Measurements from ENCODE around the gene MST1. TPM values are rescaled to one million over a fixed set of nuclear protein-coding genes. Genes with fewer than 3 reads are reported as not detected.

The MST1 gene
- total RNA-seq, 6 donors from 2014 or later = 8.9 to 58.7 (median 18.1) TPM

DNA sequence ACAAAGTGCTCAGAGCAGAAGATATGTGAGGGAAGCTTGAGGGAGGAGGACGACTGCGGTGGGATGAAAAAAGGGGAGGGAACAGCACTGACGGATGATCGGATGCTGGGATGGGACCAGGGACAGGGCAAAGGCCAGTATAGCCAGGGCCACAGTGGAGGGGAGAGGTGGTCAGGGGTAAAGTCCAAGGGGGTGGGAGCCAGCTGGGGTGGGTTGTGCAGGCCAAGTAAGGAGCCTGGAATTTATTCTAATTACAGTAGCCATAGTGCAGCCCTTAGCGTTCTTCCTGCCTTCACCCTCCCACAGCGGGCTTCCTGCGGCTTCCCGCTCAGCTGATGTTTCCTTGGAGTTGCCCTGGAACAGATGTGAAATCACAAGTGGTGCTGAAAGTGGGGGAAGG lies 22.7 kb downstream of the MST1 start:
- Histone ChIP-seq H3K4me3 (no peak overlapping the region), H3K27ac (no peak overlapping the region), H3K9me3 (no peaks in the 10 kb centered on the region), H3K27me3 (no peaks in the 10 kb centered on the region), H3K36me3 (no peaks in the 10 kb centered on the region), H3K4me1 (peaks cover 0 to 5% (median 0%) of the 10 kb centered on the region in 4 donors)
- 55 to 58% methylated on average over 8 of the region's 8 CpGs for WGBS, 2 donors
- TF ChIP-seq POLR2A (IDR thresholded peaks at IDR 0.05) (no peak), EP300 (IDR thresholded peaks at IDR 0.05) (no peak), CTCF (IDR thresholded peaks at IDR 0.05) (no peak), POLR2AphosphoS5 (IDR thresholded peaks at IDR 0.05) (no peak)
- ATAC-seq (ENCODE audit: low FRiP score in 2 of 2) (no peak), DNase-seq (no peak)

DNA sequence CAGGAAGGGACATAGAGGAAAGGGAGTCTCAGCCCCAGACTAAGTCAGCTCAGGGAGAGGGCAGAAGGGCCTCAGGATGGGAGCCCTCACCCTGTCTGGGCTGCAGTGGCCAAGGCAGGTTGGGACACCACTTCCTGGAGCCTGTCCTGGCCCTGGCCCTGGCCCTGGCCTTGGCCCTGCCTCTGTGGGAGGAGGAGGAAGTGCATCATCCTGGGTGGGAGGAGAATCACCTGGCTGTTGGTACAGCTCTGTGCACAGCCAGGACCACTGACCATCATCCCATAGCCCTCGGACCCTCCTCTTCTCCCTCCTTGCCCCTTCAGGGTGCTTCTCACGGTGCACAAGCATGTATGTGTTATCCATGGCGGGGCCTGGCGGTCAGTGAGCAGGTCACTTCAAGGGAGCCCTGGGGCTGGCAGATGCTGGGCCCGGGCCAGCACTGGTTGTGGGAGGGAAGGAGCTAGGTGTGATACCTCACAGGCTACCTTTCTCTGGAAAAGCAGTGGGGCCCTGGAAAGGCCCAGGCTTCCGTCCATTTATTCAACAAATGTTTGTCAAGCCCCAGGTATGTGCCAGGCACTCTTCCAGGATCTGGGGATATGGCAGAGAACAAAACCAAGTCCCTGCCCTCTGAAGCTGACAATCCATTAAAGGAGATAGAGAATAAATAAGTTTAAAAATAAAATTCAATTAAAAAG lies 23.3 kb downstream of the MST1 start:
- TF ChIP-seq CTCF (IDR thresholded peaks at IDR 0.05) = no peak
- TF ChIP-seq POLR2A (IDR thresholded peaks at IDR 0.05) = no peak
- no peak for TF ChIP-seq POLR2AphosphoS5 (IDR thresholded peaks at IDR 0.05)
- no peak for TF ChIP-seq EP300 (IDR thresholded peaks at IDR 0.05)
- H3K9me3 ChIP-seq = no peaks in the 10 kb centered on the region
- peaks cover 0 to 5% (median 0%) of the 10 kb centered on the region in 4 donors for H3K4me1 ChIP-seq
- ATAC-seq (ENCODE audit: low FRiP score in 2 of 2) (peak in 1 of 2 donors; percentile 21), DNase-seq (no peak)
- H3K27me3 ChIP-seq = no peaks in the 10 kb centered on the region
- H3K27ac ChIP-seq = no peak overlapping the region
- 79 to 91% methylated on average over 2 to 6 of the region's 6 CpGs for WGBS, 2 donors
- no peaks in the 10 kb centered on the region for H3K36me3 ChIP-seq
- H3K4me3 ChIP-seq = no peak overlapping the region

GRCh38 chr3:49664300-49664699 lies 25.0 kb downstream of the MST1 start:
- H3K4me3 ChIP-seq = no peak overlapping the region
- no peak overlapping the region for H3K27ac ChIP-seq
- WGBS, 2 donors = 96 to 97% methylated on average over 8 to 11 of the region's 11 CpGs
- TF ChIP-seq EP300 (IDR thresholded peaks at IDR 0.05) (no peak), POLR2AphosphoS5 (IDR thresholded peaks at IDR 0.05) (no peak), POLR2A (IDR thresholded peaks at IDR 0.05) (no peak), CTCF (IDR thresholded peaks at IDR 0.05) (no peak)
- peaks cover 0 to 5% (median 0%) of the 10 kb centered on the region in 4 donors for H3K4me1 ChIP-seq
- H3K9me3 ChIP-seq = no peaks in the 10 kb centered on the region
- no peaks in the 10 kb centered on the region for H3K27me3 ChIP-seq
- H3K36me3 ChIP-seq = no peaks in the 10 kb centered on the region
- DNase-seq (no peak), ATAC-seq (ENCODE audit: low FRiP score in 2 of 2) (no peak)

DNA sequence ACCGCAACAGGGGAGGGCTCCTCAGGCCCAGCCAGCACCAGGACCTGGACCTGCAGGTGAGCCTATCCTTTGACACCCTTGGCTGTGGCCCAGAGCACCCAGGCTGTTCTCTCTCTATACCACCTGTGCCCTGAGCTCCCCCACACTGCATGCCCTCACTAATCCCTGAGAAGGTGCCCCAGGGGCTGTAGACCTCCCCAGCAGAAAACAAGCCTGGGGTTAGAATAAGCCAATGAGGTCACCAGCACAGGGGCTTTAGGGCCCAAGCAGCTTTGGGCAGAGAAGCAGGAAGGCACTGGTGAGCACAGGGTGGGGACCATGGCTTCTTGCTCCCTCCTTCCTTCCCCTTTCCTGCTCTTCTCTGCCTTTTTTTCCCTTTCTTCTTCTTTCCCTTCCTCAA lies 25.4 kb downstream of the MST1 start:
- no peak overlapping the region for H3K27ac ChIP-seq
- ATAC-seq (ENCODE audit: low FRiP score in 2 of 2) (no peak), DNase-seq (no peak)
- TF ChIP-seq CTCF (IDR thresholded peaks at IDR 0.05) (no peak), POLR2A (IDR thresholded peaks at IDR 0.05) (no peak), POLR2AphosphoS5 (IDR thresholded peaks at IDR 0.05) (no peak), EP300 (IDR thresholded peaks at IDR 0.05) (no peak)
- WGBS, 2 donors = 93 to 100% methylated on average over 1 of the region's 1 CpG
- no peaks in the 10 kb centered on the region for H3K9me3 ChIP-seq
- H3K27me3 ChIP-seq = no peaks in the 10 kb centered on the region
- H3K4me1 ChIP-seq = peaks cover 0 to 5% (median 0%) of the 10 kb centered on the region in 4 donors
- no peaks in the 10 kb centered on the region for H3K36me3 ChIP-seq
- H3K4me3 ChIP-seq = no peak overlapping the region
